ENCODE data around the gene RCOR2.

- no peak for TF ChIP-seq CTCF (IDR thresholded peaks at IDR 0.05)
- no peak for TF ChIP-seq ZFX (IDR thresholded peaks at IDR 0.05; ENCODE audit: borderline replicate concordance)
Observed at GRCh38 chr11:63908631-63909401, 8.1 kb downstream of the RCOR2 start.
